ENCODE measurements around the gene CHST3.
"Not testable (repeated sequence)": the region's sequence is repeated elsewhere in the genome, so short reads cannot be mapped to it uniquely, and the experiment has no call there.

Gene CHST3, protein sequence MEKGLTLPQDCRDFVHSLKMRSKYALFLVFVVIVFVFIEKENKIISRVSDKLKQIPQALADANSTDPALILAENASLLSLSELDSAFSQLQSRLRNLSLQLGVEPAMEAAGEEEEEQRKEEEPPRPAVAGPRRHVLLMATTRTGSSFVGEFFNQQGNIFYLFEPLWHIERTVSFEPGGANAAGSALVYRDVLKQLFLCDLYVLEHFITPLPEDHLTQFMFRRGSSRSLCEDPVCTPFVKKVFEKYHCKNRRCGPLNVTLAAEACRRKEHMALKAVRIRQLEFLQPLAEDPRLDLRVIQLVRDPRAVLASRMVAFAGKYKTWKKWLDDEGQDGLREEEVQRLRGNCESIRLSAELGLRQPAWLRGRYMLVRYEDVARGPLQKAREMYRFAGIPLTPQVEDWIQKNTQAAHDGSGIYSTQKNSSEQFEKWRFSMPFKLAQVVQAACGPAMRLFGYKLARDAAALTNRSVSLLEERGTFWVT

DNA sequence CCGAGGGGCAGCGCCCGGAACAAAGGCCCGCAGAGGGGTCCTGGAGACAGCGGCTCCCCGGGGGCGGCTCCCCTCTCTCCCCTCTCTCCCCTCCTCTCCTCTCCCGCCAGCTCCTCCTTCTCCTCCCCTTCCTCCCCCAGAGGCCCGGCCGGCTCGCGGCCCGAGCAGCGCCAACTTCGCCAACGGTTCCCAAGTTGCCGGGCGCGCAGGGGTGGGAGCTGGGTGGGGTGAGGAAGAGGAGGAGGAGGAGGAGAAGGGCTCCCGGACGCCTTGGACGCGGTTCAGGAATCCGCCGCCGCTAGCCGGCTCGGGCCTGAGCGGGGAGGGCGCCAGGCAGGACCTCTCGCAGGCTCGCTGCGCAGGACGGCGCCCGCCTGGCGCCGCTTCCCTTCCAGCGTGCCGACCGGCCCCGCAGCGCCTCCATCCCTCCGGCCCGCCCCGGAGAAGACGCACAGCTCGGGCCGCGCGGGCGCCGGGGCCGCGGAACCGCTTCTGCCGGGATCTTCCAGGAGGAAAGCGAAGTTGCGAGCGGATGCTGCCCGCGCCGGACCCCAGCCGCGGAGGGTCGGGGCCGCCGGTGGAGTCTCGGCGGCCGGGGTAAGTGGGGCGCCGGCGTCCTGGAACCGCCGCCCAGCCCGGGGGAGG, at the start of gene CHST3:
Gene CHST3, plus strand, starts transcription at position 298 of the 645 bp plus-strand sequence. CDS start 41,448 bp downstream, outside the sequence.
- Histone ChIP-seq H3K27me3 (ENCODE audit: control insufficient read depth in 1 of 2, insufficient read depth in 2 of 2, low read length in 2 of 2) (peaks cover 30 to 35% of the 10 kb centered on the region in 2 donors), H3K4me1 (ENCODE audit: control insufficient read depth in 1 of 2, insufficient read depth in 2 of 2, low read length in 2 of 2) (peaks cover 7% of the 10 kb centered on the region in 2 donors), H3K36me3 (ENCODE audit: control insufficient read depth in 1 of 2, insufficient read depth in 2 of 2, low read length in 2 of 2) (no peaks in the 10 kb centered on the region), H3K4me3 (ENCODE audit: low read depth in 1 of 2, low read length in 2 of 2) (peak within 1 kb of the TSS; percentile 54 to 61), H3K9ac (ENCODE audit: low read depth in 1 of 2, low read length in 2 of 2) (peak within 1 kb of the TSS; percentile 54 to 59), H3K27ac (ENCODE audit: low read depth, low read length) (peak within 1 kb of the TSS; percentile 72), H3K9me3 (ENCODE audit: control insufficient read depth in 1 of 2, low read length in 2 of 2) (no peaks in the 10 kb centered on the region)

DNA sequence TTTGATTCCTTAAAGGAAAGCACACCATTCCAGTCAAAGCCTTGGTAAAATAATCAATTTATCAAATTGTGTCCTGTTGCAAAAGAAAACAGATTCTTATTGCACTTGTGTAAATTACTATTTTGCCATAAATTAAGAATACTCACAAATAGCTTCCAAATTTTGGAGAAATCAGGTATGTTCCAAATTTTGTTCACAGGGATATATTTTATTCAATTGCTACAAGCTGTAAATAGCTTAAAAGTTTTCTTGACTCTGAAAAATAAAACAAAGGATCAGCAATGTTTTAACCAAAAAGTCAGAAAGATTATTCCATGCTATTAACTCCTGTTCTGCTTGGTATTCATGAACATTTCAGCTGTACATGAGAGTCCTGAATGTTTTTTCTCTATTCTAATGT, 47.4 kb upstream of the CHST3 start:
- no peaks in the 10 kb centered on the region for H3K36me3 ChIP-seq (ENCODE audit: control insufficient read depth in 1 of 2, insufficient read depth in 2 of 2, low read length in 2 of 2)
- peaks cover 13 to 15% of the 10 kb centered on the region in 2 donors for H3K4me1 ChIP-seq (ENCODE audit: control insufficient read depth in 1 of 2, insufficient read depth in 2 of 2, low read length in 2 of 2)
- no peaks in the 10 kb centered on the region for H3K9me3 ChIP-seq (ENCODE audit: control insufficient read depth in 1 of 2, low read length in 2 of 2)
- H3K27me3 ChIP-seq (ENCODE audit: control insufficient read depth in 1 of 2, insufficient read depth in 2 of 2, low read length in 2 of 2), result no peaks in the 10 kb centered on the region
- no peak overlapping the region for H3K4me3 ChIP-seq (ENCODE audit: low read depth in 1 of 2, low read length in 2 of 2)
- no peak overlapping the region for H3K9ac ChIP-seq (ENCODE audit: low read depth in 1 of 2, low read length in 2 of 2)
- H3K27ac ChIP-seq (ENCODE audit: low read depth, low read length), result no peak overlapping the region

DNA sequence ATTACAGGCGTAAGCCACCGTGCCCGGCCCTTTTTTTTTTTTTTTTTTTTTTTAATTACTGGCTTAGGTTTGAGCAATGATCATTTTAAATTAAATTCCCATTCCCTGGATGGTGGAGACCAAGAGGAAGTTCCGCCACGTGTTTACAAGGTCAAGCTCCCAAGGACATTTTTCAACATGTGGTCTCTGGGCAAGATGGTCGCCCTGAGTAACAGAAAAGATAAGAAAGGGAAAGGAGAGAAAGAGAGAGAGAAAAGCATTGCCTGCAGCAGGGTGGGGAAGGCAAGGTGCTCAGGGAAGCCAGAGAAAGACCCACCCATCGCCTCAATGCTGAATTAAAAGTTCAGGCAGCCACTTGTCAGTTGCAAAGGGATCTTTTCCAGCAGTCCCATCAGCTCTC, 45.2 kb upstream of the CHST3 start:
- H3K36me3 ChIP-seq (ENCODE audit: control insufficient read depth in 1 of 2, insufficient read depth in 2 of 2, low read length in 2 of 2), result no peaks in the 10 kb centered on the region
- H3K4me1 ChIP-seq (ENCODE audit: control insufficient read depth in 1 of 2, insufficient read depth in 2 of 2, low read length in 2 of 2), result peaks cover 13 to 15% of the 10 kb centered on the region in 2 donors
- no peak overlapping the region for H3K4me3 ChIP-seq (ENCODE audit: low read depth in 1 of 2, low read length in 2 of 2)
- no peaks in the 10 kb centered on the region for H3K27me3 ChIP-seq (ENCODE audit: control insufficient read depth in 1 of 2, insufficient read depth in 2 of 2, low read length in 2 of 2)
- H3K27ac ChIP-seq (ENCODE audit: low read depth, low read length), result no peak overlapping the region
- no peak overlapping the region for H3K9ac ChIP-seq (ENCODE audit: low read depth in 1 of 2, low read length in 2 of 2)
- H3K9me3 ChIP-seq (ENCODE audit: control insufficient read depth in 1 of 2, low read length in 2 of 2), result no peaks in the 10 kb centered on the region

DNA sequence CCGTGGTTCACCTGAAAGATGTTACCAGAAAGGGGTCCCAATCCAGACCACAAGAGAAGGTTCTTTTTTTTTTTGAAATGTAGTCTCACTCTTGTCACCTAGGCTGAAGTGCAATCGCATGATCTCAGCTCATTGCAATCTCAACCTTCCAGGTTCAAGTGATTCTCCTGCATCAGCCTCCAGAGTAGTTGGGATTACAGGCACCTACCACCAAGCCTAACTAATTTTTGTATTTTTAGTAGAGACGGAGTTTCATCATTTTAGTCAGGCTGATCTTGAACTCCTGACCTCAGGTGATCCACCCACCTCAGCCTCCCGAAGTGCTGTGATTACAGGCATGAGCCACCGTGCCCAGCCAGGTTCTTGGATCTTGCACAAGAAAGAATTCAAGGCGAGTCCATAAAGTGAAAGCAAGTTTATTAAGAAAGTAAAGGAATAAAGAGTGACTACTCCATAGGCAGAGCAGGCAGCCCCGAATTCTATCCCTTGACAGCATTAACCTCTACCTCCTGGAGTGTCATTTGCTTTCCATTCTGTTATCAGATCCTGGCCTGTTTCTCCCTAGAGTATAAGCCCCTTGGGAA, 44.1 kb upstream of the CHST3 start:
- Histone ChIP-seq H3K4me3 (ENCODE audit: low read depth in 1 of 2, low read length in 2 of 2) (peak overlapping the region in 1 of 2 donors; percentile 7), H3K4me1 (ENCODE audit: control insufficient read depth in 1 of 2, insufficient read depth in 2 of 2, low read length in 2 of 2) (peaks cover 13 to 15% of the 10 kb centered on the region in 2 donors)
- H3K36me3 ChIP-seq (ENCODE audit: control insufficient read depth in 1 of 2, insufficient read depth in 2 of 2, low read length in 2 of 2); H3K9me3 ChIP-seq (ENCODE audit: control insufficient read depth in 1 of 2, low read length in 2 of 2); H3K9ac ChIP-seq (ENCODE audit: low read depth in 1 of 2, low read length in 2 of 2); H3K27ac ChIP-seq (ENCODE audit: low read depth, low read length); H3K27me3 ChIP-seq (ENCODE audit: control insufficient read depth in 1 of 2, insufficient read depth in 2 of 2, low read length in 2 of 2): not testable (repeated sequence)

DNA sequence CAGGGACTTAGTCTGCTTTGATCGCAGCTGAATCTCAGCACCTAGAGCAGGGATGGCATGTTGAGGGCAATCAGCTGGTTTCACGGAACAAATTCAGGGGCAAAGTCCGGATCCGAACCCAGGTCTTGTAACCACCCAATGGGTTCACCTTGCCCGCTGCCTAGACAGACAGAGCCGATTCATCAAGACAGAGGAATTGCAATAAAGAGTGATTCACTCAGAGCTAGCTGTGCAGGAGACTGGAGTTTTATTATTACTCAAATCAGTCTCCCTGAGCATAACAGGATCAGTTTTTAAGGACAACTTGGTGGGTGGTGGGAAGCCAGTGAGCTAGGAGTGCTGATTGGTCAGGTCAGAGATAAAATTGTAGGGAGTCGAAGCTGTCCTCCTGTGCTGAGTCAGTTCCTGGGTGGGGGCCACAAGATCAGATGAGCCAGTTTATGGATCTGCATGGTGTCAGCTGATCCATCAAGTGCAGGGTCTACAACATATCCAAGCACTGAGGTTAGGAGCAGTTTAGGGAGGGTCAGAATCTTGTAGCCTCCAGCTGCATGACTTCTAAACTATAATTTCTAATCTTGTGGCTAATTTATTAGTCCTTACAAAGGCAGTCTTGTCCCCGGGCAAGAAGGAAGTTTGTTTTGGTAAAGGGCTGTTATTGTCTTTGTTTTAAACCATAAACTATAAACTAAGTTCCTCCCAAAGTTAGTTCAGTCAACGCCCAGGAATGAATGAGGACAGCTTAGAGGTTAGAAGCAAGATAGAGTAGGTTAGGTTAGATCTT, 43.5 kb upstream of the CHST3 start:
- Histone ChIP-seq H3K9me3 (ENCODE audit: control insufficient read depth in 1 of 2, low read length in 2 of 2) (no peaks in the 10 kb centered on the region), H3K9ac (ENCODE audit: low read depth in 1 of 2, low read length in 2 of 2) (no peak overlapping the region), H3K4me1 (ENCODE audit: control insufficient read depth in 1 of 2, insufficient read depth in 2 of 2, low read length in 2 of 2) (peaks cover 13 to 15% of the 10 kb centered on the region in 2 donors), H3K36me3 (ENCODE audit: control insufficient read depth in 1 of 2, insufficient read depth in 2 of 2, low read length in 2 of 2) (no peaks in the 10 kb centered on the region), H3K27ac (ENCODE audit: low read depth, low read length) (no peak overlapping the region), H3K27me3 (ENCODE audit: control insufficient read depth in 1 of 2, insufficient read depth in 2 of 2, low read length in 2 of 2) (no peaks in the 10 kb centered on the region), H3K4me3 (ENCODE audit: low read depth in 1 of 2, low read length in 2 of 2) (peak overlapping the region in 1 of 2 donors; percentile 7)

DNA sequence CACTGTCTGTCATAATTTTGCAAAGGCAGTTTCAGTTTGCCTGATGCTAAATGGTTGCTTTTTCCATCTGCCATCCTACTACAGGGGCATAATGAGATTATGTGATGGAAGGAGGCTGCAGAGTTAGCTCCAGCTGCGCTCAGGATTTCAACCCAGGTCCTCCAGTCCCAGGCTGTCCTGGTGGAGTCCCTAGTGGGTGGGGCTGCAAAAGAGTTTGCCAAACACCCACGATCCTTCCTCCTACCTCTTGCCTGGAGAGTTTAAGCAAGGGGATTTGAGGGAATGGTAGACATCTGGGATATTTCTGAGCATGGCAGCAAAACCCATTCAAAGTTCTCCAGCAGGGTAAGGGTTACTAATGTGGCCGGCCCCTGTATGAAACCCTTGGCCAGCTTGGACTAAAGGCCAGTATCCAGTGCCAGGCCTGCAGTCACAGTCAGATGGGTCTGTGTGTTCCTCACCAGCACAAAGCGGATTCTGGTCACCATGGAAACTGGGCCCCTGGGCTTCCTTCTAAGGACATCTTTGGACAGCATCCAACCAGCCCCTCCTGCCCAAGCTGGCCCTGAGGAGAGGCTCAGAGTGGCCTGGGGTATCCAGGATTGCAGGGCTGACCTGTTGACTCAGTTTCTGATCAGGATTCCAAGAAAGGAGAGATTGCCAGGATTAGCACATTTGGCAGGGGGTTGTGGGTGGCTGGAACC, 42.7 kb upstream of the CHST3 start:
- no peak overlapping the region for H3K4me3 ChIP-seq (ENCODE audit: low read depth in 1 of 2, low read length in 2 of 2)
- no peaks in the 10 kb centered on the region for H3K9me3 ChIP-seq (ENCODE audit: control insufficient read depth in 1 of 2, low read length in 2 of 2)
- H3K27ac ChIP-seq (ENCODE audit: low read depth, low read length), result no peak overlapping the region

DNA sequence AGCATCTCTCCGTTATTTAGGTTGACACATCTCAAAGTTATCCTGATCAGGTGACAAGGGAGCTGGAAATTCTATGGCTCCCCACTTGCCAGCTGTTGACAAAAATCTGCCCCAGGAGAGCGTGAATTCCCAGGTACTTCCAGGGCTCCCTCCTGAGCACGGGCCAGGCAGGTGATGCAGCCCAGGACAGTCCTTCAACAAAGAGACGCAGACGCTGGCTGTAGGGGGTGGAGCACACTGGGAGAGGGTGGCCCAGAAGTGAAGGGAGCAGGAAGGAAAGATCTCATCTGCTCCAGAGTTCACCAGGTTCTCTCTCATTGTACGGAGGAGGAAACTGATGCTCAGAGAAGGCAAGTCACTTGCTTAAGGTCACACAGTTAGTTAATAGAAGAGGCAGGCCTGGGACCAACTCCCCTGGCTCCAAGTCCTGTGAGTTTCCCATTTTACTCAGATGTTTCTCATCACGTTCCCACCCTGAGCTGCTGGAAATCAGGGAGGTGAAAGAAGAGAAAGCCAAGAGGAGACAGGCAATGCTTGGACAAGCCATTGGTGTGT, 41.0 kb upstream of the CHST3 start:
- Histone ChIP-seq H3K9ac (ENCODE audit: low read depth in 1 of 2, low read length in 2 of 2) (no peak overlapping the region), H3K9me3 (ENCODE audit: control insufficient read depth in 1 of 2, low read length in 2 of 2) (no peaks in the 10 kb centered on the region), H3K27ac (ENCODE audit: low read depth, low read length) (no peak overlapping the region), H3K4me3 (ENCODE audit: low read depth in 1 of 2, low read length in 2 of 2) (no peak overlapping the region), H3K4me1 (ENCODE audit: control insufficient read depth in 1 of 2, insufficient read depth in 2 of 2, low read length in 2 of 2) (peaks cover 13 to 15% of the 10 kb centered on the region in 2 donors), H3K36me3 (ENCODE audit: control insufficient read depth in 1 of 2, insufficient read depth in 2 of 2, low read length in 2 of 2) (no peaks in the 10 kb centered on the region), H3K27me3 (ENCODE audit: control insufficient read depth in 1 of 2, insufficient read depth in 2 of 2, low read length in 2 of 2) (no peaks in the 10 kb centered on the region)

More for the DNA sequence above, 42.7 kb upstream of the CHST3 start:
- Histone ChIP-seq H3K36me3 (ENCODE audit: control insufficient read depth in 1 of 2, insufficient read depth in 2 of 2, low read length in 2 of 2) (no peaks in the 10 kb centered on the region), H3K27me3 (ENCODE audit: control insufficient read depth in 1 of 2, insufficient read depth in 2 of 2, low read length in 2 of 2) (no peaks in the 10 kb centered on the region), H3K9ac (ENCODE audit: low read depth in 1 of 2, low read length in 2 of 2) (no peak overlapping the region), H3K4me1 (ENCODE audit: control insufficient read depth in 1 of 2, insufficient read depth in 2 of 2, low read length in 2 of 2) (peaks cover 13 to 15% of the 10 kb centered on the region in 2 donors)

DNA sequence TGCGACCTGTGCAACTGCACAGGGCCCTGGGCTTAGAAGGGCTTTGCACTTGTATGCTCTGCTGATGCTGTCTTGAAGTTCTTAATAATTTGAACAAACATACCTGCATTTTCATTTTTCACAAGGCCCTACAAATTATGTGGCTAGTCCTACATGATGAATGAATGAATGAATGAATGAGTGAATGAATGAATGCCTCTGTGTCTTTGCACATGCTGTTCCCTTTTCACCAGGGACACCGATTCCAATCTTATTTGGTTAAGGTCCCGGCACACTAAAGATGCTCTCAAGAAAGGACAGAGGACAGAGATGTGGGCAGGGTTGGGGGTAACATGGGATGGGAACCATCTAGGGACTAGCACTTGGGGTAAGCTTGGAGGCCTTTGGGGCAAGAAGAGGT, 39.4 kb upstream of the CHST3 start:
- Histone ChIP-seq H3K4me3 (ENCODE audit: low read depth in 1 of 2, low read length in 2 of 2) (no peak overlapping the region), H3K27me3 (ENCODE audit: control insufficient read depth in 1 of 2, insufficient read depth in 2 of 2, low read length in 2 of 2) (no peaks in the 10 kb centered on the region), H3K27ac (ENCODE audit: low read depth, low read length) (no peak overlapping the region), H3K9ac (ENCODE audit: low read depth in 1 of 2, low read length in 2 of 2) (no peak overlapping the region), H3K36me3 (ENCODE audit: control insufficient read depth in 1 of 2, insufficient read depth in 2 of 2, low read length in 2 of 2) (no peaks in the 10 kb centered on the region), H3K4me1 (ENCODE audit: control insufficient read depth in 1 of 2, insufficient read depth in 2 of 2, low read length in 2 of 2) (peaks cover 13 to 15% of the 10 kb centered on the region in 2 donors), H3K9me3 (ENCODE audit: control insufficient read depth in 1 of 2, low read length in 2 of 2) (no peaks in the 10 kb centered on the region)

DNA sequence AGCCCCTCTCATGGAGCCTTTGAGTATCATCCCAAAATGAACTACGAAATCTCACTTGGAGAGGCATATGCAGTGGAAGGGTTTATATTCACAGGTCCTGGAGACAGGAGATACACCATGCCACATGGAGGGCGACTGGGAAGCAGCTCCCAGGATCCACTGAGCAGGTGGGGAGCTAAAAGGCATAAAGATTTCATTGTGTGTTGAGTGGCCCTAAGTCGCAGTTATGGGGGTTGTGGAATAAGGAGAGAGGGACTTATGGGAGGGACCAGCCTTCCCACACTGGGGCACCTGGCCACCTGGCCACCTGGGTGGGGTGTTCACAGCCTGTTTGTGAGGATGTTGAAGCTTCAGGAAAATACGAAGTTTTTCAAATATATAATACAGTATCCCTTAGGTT, 37.0 kb upstream of the CHST3 start:
- no peaks in the 10 kb centered on the region for H3K27me3 ChIP-seq (ENCODE audit: control insufficient read depth in 1 of 2, insufficient read depth in 2 of 2, low read length in 2 of 2)
- no peaks in the 10 kb centered on the region for H3K9me3 ChIP-seq (ENCODE audit: control insufficient read depth in 1 of 2, low read length in 2 of 2)
- no peaks in the 10 kb centered on the region for H3K4me1 ChIP-seq (ENCODE audit: control insufficient read depth in 1 of 2, insufficient read depth in 2 of 2, low read length in 2 of 2)
- no peak overlapping the region for H3K27ac ChIP-seq (ENCODE audit: low read depth, low read length)
- H3K9ac ChIP-seq (ENCODE audit: low read depth in 1 of 2, low read length in 2 of 2), result no peak overlapping the region
- H3K36me3 ChIP-seq (ENCODE audit: control insufficient read depth in 1 of 2, insufficient read depth in 2 of 2, low read length in 2 of 2), result no peaks in the 10 kb centered on the region
- H3K4me3 ChIP-seq (ENCODE audit: low read depth in 1 of 2, low read length in 2 of 2), result no peak overlapping the region
